Measurements from ENCODE around the gene FBXO40.

FBXO40 gene

DNA sequence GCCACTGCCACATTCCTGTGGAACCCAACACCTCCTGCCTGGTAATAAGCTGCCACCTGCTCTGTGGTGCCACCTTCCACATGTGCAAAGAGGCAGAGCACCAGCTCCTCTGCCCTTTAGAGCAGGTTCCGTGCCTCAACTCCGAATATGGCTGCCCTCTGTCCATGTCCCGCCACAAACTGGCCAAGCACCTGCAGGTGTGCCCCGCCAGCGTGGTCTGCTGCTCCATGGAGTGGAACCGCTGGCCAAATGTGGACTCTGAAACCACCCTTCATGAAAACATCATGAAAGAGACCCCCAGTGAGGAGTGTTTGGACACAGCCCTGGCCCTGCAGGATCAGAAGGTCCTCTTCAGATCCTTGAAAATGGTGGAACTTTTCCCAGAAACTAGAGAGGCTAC, 28.3 kb downstream of the FBXO40 start:
- DNase-seq (ENCODE audit: low read depth), result no peak

DNA sequence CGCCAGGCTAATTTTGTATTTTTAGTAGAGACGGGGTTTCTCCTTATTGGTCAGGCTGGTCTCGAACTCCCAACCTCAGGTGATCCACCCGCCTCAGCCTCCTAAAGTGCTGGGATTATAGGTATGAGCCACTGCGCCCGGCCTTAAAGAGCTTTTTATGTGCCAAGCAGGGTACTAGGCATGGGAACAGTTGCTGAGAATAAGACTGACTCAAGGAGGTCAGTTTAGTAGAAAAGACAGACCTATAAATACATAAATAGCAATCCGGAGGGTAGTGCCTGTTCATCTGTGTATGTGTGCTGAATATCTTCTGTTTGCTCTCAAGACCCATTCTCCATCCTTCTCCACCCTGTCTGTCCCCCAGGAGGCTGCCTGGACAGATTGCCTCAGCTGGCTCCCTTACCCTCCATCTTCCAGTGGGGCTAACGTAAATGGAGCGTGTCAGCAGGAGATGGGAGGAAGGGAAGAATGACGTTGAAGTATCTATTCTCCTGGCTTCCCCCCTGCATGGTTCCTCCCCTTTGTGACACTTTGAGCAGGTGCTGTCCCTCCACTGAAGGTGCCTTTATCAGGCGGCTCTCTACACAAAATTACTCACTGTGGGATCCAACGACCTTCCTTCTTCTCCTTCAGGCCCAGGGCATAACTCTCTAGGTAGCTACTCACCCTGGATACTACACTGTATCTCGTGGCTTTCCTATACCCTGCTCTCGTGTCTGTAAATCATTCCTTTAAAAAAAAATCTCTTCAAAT, 31.1 kb downstream of the FBXO40 start:
- no peak for DNase-seq (ENCODE audit: low read depth)

DNA sequence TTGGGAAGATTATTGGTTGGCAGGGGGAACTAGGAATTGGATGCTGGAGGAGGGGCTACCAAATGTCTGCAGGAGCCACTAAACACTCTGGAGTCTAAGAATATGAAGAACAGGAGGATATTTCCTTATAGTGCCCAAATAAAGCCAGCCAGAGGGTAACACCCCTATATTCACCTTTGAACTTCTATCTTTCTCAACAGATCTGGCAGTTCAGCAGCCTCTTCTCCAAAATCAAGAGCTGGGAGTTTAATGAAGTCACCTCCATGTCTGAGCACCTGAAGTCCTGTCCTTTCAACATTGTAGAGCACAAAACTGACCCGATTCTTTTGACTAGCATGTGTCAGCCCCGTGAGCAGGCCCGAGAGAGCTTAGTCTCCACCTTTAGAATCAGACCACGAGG, 33.3 kb downstream of the FBXO40 start:
- DNase-seq (ENCODE audit: low read depth), result no peak

DNA sequence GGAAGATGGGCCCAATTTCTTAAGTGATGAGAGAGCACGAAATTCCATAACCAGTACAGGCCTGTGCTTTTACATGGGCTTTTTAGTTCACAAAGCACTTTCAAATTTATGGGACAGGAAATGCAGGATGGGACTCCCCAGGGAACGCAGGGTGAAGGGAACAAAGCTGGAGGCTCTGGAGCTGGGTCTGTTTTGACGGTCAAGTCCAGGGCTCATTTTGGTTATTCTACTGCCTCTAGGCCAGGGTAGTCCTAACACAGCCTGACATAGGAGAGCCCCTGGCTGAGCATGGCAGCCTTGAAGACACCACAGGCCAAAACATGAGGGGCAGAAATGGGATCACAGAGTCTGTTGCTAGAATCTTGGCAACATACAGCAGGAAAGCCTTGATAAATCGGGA, 34.0 kb downstream of the FBXO40 start:
- no peak for DNase-seq (ENCODE audit: low read depth)

DNA sequence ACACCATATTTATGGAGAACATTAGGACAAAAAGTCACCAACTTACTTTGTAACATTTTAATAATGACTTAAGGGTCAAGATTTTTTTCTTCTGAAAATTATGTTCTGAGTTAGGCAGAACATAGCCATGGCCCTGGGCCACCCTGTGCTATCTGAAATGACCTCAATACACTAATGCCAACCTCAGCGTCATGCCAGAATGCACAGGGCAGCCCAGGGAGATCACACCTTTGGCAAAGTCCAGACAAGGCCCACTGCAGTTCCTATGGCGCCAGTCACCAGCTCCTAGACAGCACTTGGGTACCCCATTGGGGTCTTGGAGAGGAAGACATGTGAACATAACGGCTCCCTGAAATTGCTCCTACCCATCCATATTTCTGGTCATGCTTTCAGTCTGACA, 34.4 kb downstream of the FBXO40 start:
- no peak for DNase-seq (ENCODE audit: low read depth)

DNA sequence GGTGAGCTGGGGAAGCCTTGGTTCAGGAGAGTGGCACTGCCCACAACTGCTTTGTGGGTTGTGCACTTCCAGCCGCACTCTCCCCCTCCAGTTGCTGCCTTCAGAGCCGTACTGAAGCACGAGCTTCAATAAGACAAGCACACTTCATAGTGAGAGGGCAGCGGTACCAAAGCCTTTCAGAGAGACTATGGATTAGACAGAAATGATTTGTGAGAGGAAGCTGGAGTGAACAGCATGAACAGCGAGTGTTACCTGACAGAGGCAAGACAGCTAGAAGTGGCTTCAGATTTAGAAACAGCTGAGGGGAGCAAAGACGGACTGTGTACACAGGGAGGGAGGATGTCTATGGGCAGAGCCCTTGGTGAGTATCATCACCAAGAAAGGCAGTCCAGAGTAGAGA, 36.4 kb downstream of the FBXO40 start:
- no peak for DNase-seq (ENCODE audit: low read depth)

DNA sequence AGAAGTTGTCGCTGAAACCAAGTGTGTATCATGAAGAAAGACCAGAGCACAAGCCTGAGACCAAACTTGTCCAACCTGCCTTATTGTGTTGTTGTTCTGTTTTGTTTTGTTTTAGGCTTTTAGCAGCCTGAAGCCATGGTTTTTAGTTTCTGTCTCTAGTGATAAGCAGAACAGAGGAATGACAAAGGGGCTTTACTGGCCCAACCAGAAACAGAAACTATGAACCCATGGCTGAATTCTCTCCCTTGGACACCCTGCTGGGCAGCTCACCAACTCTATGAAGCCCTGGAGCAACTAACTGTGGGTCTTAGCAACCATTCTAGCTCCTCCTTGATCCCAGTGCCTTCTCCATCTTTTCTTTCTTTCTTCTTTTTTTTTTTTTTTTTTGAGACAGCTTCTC, 37.2 kb downstream of the FBXO40 start:
- DNase-seq (ENCODE audit: low read depth), result no peak

DNA sequence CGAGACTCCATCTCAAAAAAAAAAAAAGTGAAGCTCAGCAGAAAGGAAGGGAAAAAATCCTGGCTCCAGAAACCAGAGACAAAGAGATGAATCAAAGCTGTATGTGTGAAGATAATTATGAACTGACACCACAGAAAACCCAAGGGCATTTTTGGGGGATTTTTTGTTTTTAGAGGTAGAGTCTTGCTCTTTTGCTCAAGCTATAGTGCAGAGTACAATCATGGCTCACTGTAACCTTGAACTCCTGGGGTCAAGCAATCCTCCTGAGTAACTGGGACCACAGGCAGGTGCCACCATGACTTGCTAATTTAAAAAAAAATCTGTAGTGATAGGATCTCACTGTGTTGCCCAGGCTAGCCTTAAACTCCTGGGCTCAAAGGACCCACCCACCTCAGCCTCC, 44.7 kb downstream of the FBXO40 start:
- no peak for DNase-seq (ENCODE audit: low read depth)

DNA sequence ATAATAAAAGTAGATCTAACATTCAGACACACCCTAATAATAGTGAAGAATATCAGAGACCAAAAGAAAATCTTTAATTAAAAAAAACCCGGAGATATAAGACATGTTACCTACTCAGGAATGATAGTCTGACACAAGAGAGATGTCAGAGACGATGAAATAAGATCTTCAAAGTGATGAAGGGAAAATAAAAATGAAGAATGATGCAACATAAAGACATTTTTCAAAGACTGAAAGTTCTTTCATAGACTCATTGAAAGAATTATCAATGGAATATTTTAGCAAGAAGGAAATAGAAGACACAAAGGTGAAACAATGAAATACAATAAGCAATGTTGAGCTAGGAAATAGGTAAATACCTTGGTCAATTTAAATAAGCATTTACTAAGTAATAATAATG, 47.9 kb downstream of the FBXO40 start:
- DNase-seq (ENCODE audit: low read depth), result no peak

DNA sequence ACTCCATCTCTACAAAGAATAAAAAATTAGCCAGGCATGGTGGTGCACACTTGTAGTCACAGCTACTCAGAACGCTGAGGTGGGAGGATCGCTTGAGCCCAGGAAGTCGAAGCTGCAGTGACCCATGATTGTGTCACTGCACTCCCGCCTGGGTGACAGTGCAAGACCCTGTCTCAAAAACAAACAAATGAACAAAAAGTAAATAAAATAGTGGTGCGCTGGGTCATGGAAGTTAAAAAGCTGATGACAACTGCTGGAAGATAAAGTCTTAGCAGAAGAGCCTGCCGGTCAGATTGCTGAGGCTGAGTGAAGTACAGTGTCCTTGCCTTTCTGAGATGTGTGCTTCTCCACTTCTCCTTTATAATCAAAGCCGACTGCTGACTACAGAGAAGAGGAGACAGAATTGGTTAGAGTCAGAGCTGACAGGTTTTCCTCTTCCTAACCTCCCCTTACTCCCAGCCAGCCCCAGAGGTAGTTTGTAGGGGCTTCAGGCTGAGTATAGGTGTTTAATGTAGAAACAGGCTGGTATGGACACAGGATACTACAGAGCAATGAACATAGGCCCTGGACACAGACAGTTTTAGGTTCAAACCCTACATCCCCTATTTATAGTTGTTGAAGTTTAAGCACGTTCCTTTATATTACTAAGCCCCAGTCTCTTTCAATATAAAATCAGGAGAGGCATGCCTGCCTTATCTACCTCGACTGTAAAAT, 49.6 kb downstream of the FBXO40 start:
- DNase-seq (ENCODE audit: low read depth), result no peak

DNA sequence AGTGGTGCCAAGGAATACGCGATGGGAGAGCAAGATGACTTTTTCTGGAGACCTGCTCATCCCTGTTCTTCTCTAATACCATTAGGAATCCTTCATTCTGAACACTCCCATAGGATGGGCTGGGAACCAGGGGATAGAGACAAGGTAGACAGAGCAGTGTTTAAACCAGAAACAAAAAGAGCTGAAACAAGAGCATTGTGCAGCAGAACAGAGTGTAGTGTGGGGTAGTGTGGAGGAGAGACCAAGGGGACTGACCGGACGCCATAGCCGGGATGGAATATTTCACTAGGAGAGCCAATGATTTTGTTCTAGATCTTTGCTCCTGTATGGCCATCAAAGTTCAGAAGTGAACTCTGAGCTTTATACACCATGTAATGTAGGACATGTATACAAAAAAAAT, 51.9 kb downstream of the FBXO40 start:
- no peak for DNase-seq (ENCODE audit: low read depth)

DNA sequence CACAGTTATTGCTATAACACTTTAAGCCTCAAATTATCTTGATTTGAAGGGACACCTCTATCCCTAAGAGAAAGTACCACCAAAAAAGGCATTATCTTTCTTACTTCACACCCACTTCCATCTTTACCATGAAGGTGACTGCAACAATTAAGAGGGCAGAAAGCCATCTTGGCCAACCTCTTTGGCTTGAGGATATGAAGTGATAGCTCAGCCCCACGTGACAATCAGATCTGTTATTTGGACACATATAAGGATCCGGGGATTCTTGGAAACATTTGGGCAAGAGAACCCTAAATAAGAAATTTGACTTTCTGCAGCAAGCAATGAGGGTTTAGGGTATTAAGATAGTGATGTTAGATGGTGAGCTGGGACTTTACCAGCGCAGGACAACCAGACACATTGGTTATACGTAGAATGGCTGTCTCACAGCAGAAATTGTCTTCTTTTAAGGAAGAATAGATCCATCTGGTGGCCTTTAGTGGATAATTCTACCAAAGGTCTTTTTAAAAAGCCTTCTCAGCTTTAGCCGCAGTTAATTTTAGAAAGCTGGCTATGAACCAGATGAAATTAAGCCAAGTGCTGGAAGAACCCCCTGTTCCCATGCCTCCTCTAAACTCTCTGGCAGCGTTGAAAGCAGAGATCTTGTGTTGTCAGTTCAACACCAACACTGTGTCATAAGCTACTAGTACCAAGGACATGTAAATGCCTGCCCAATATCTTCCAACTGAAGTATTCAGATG, 55.2 kb downstream of the FBXO40 start:
- DNase-seq (ENCODE audit: low read depth), result no peak

DNA sequence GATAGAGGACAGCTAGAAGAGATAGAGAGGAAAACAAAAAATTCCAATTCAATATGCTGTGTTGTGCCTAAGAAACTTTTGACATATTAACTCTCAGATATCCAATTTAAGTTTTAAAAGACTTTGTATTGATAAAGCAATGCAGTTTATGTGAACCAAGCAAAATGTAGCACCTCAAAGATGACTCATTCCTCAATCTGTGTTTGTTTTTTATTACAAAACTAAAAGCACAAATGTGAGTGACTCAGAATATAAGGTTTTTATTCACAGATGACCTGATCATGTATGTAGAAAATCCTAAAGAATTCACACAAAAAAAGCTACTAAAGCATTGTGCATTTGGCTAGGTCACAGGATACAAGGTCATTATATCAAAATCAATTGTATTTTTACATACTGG, 56.5 kb downstream of the FBXO40 start:
- DNase-seq (ENCODE audit: low read depth), result no peak

DNA sequence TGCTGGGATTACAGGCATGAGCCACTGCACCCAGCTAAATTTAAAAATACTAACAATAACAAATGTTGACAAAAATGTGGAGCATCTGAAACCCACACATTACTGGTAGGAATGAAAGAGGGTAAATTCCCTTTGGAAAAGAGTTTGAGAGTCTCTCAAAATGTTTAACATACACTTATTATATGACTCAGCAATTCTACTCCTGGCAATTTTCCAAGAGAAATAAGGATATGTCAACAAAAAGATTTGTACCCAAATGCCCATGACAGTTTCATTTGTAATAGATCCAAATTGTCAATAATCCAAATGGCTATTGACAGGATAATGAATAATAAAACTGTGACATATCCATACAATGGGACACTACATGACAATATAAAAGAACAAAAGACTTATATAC, 58.5 kb downstream of the FBXO40 start:
- DNase-seq (ENCODE audit: low read depth), result no peak

DNA sequence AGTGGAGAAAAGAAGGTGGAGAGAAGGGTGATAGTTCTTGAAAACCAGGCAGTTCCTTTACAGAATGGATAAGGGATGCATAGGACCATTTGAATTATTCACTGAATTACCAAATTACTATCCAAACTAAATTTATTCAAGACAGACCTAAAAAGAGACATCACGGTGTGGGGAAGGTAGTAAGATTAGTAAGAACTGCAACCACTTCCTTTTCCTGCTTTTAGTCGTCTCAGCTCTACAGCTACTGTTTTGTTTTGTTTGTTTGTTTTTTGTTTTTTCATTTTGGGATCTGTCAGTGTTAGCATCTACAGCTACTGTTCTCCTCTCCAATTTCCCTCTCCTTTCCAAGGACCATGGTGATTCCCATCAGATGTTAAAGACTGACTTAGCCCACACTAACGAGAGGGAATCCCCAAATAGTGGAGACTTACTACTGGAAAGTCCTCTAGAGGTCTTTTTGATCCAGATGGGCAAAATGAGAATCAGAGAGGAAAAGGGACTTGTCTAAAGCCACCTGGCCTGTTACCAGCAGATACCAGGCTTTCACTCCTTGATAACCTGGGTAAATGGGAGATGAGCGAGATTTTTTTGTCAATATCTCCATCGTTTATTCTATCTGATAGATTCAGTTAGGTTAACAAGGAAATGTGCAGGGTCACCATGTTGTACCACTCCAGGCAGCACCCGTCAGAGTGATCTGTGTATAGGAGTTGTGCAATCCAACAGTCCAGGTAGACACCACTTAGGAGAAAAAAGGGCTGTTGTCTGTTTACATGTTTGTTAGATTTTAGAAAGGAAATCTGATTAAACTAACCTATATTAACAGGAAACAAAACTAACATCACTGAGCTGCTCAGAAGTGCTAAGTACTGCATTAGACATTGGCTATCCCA, 61.6 kb downstream of the FBXO40 start:
- no peak for DNase-seq (ENCODE audit: low read depth)

DNA sequence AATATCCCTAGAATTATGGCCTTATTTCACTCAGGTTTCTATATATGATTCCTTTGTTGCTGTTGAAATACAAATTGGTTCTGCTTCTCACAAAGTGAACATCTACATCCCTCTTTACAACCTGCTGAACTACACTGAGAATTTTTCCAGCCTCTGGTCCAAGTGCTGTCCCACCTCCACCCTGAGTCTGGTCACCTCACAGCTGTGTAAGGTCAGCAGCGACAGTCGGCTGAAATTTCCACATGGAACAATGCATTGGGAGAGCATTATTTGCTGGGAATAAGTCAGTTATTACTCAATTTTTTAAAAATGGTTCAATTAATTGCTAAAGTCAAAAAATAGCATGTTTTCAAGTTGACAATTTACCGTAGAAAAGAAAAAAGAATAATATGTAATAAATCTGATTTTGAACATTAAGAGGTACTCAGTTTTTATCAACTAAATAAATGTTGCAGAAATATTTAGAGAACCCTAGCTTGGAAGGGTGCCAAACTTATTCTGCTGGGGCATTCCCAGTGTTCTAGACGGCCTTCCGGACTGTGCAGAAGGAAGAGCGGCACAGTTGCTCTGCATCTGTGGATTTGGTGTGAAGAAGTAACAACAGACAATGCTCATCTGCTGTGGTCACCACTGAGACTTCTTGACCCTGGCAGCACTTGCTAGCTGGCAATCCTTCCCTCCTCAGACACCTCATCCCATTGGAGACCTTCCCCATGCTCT, 65.7 kb downstream of the FBXO40 start:
- no peak for DNase-seq (ENCODE audit: low read depth)

DNA sequence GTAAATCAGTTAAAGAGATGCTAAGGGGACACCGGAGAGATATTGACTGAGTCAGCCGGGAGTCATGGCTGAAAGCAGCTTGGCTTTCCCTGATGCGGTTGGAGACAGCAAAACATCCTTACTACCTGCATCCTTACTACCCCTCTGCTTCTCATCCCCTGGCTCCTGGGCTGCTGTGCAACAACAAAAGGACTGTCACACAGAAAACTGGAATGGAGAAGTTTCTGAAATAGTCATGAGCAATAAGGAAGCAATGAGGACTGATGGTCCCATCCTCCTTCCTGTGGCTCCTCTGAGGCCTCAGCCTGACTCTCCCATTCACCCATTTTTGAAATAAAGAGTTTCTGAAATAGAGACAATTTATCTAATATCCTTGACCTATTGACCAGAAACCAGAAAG, 66.4 kb downstream of the FBXO40 start:
- no peak for DNase-seq (ENCODE audit: low read depth)

DNA sequence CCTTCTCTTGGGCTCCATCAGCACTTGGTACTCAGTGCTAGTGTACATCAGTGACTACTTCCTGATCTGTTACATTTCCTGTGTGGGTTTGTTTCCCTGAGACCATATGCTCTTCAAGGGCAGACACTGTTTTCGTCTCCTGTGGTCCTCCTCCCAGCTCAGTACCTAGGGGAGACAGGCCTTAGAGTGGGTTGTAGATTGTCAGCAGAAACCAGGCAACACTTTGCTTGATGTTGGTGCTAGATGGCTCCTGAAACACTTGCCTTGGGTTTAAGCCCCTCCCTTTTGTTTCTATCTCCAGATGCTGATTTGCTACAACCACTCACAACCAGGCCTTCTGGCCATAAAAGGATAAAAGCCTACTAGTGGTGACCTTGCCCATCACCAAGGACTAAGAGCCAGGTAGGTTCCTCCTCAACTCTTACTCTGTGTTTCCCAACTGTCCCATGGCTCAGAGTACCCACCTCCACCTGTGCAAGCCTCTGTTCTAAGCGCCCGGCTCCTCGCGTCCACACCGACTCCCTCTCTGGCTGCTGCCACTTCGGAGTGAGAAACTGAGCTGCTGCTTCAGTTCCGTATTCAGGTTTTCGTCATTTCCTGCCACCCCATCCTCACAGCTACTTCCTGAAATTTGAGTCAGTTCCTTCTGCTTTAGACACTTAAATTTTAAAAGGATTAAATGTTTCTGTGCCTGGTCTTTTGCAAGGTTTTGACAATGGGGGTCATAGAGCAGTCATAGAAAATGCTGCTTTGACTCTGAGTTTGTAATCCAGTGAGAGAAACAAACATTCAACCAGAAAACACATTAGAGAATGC, 67.4 kb downstream of the FBXO40 start, which contains the start of gene HCLS1:
TSS of gene HCLS1 (minus strand) at position 548 of the 816 bp plus-strand sequence. CDS start 2,556 bp downstream, outside the sequence.
- peak; percentile 50 for DNase-seq (ENCODE audit: low read depth)

DNA sequence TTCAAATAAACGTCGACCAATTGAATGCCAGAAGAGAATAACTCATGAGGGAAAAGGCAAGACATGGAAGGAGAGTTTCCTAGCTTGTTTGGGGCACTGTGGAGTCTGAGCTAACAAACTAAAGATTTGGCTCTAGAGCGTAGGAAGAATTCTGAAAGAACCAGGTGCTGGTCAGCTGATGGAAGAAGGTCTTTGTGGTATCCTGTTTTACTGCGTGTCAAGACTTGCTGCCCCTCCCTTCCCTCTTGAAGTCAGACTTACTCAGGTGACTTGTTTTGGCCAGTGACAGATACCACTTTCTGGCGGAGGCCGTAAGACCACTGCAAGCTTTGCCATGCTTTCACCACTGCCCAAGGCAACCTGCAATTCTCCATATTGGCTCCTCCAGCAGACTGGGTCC, 68.2 kb downstream of the FBXO40 start:
- no peak for DNase-seq (ENCODE audit: low read depth)

DNA sequence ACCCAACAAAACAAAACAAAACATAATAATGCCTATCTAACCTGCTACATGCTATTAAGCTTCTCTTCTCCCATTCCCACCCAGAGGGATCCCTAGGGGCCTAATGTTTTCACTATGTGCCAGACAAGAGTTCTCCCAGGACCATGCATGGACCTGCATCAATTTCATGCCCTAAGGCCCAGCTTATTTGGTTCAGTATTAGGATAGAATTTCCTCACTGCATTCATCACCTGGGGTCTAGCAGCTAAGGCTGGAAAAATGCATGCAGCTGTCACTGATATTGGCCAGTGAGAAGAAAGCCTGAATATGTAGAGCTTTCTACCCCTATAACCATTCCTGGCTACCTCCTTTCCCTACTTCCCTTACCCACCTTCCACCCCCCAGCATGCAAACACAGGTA, 69.6 kb downstream of the FBXO40 start:
- DNase-seq (ENCODE audit: low read depth), result no peak
